Measurements from ENCODE around the gene TMEM115.

The TMEM115 gene, protein sequence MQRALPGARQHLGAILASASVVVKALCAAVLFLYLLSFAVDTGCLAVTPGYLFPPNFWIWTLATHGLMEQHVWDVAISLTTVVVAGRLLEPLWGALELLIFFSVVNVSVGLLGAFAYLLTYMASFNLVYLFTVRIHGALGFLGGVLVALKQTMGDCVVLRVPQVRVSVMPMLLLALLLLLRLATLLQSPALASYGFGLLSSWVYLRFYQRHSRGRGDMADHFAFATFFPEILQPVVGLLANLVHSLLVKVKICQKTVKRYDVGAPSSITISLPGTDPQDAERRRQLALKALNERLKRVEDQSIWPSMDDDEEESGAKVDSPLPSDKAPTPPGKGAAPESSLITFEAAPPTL

GRCh38 chr3:50358911-50359759 lies at the start of gene TMEM115:
Gene TMEM115 (minus strand): TSS chr3:50359521. CDS start chr3:50359063, 458 bp downstream.
- peak; percentile 96 for DNase-seq

- no peak for DNase-seq
These were observed 49.2 kb upstream of the TMEM115 start for GRCh38 chr3:50408443-50408944.

- DNase-seq, result no peak
These were observed 47.2 kb upstream of the TMEM115 start for GRCh38 chr3:50406487-50406886.

- no peak for DNase-seq
These were observed 45.9 kb upstream of the TMEM115 start for GRCh38 chr3:50405249-50405648.

- no peak for DNase-seq
These were observed 42.8 kb upstream of the TMEM115 start for GRCh38 chr3:50401978-50402595.

GRCh38 chr3:50396502-50396901 lies 37.2 kb upstream of the TMEM115 start:
- peak; percentile 29 for DNase-seq

GRCh38 chr3:50395070-50395860 lies 35.9 kb upstream of the TMEM115 start:
- no peak for DNase-seq

- DNase-seq, result no peak
These were observed 33.7 kb upstream of the TMEM115 start for GRCh38 chr3:50393061-50393460.

DNA sequence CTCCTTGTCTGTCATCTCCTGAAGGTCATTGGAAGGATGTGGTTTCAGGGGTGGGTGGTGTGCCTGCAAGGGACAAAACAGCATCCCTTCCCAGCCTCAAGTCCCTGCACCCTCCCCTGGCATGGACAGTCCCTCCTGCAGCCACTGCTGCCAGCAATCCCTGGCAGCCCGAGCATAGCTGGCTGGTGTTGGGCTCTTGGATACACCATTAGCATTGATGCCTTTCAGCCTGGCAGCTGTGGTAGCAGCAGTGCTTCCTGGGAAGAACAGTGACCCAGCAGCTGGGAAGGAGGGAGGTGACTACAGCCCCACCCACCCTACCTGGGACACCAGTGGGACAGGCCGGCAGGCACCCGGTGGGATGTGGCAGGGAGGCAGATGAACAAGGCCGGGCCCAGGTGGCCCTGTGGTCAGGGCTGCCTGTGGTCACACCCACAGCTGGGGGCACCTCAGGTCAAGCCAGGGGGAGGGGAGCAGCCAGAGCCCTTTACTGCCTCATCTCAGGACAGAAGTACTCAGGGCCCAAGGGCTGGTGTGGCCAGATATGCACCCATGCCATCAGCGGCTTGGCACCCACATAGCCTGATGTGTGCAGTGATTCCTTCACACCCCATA lies 32.9 kb upstream of the TMEM115 start:
- DNase-seq, result no peak

GRCh38 chr3:50390508-50391224 lies 31.3 kb upstream of the TMEM115 start:
- DNase-seq, result peak; percentile 76

GRCh38 chr3:50389414-50389767 lies 30.1 kb upstream of the TMEM115 start:
- DNase-seq, result no peak

DNA sequence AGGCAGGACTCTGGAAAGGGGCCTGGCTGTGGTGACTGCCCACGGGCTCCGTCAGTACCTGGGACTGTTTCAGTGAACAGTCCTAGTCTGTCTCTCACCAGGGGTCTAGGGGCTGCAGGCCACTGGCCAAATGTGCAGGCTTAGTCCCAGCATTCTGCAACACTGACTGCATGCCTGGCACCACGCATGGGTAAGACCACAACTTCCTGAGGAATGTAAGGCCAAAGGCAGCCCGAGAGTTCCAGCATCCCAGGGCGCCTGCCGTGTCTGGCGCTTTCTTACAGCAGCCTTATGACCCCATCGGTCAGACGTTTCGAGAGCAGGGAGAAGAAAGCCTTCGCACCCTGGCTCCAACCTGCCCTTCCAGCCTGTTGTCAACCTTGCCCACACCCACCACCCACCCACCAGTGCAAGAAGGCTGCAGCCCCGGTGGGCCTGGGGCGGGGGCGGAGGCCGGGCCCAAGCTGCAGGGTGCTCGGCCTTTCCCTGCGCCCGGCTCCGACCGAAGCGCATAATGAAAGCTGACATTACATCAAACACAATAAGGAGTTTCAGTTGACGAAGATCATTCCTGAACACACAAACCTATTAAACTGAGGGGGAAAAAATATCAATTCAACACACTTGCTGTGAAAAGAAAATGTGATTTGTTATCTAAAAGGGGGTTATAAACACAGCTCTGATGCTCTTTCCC lies 29.5 kb upstream of the TMEM115 start:
- DNase-seq, result no peak

DNA sequence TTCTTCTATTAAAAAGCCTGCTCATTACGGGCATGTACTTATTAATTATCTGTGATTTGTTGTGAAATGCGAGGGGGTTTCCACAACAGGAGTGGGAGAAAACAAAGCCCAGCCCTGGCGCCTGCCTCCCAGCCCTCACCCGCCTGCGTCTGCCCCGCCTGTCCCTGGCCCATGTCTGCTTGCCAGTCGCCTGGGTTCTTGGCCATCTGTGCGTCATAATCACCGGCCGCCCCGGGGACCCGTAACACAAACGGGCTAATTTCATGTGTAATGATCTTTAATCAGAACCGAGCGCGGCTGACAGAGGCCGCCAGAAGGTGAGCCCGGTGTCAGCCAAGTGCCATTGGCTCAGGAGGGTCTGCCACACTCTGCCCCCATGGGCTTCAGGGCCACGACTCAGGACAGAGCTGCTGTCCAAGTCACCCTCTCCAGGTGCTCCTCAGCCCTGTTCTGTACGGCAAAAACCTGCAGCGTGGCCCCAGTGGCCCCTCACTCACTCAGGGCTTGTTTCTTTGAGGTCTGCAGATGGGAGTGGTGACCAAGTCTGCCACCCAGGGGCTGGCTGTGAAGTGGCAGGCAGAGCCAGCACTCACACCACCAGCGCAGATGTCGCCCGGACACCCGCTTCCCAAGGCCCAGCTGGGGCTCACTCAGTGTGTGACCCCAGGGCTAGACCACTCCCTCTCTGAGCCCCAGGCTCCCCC lies 28.8 kb upstream of the TMEM115 start:
- DNase-seq, result no peak

DNA sequence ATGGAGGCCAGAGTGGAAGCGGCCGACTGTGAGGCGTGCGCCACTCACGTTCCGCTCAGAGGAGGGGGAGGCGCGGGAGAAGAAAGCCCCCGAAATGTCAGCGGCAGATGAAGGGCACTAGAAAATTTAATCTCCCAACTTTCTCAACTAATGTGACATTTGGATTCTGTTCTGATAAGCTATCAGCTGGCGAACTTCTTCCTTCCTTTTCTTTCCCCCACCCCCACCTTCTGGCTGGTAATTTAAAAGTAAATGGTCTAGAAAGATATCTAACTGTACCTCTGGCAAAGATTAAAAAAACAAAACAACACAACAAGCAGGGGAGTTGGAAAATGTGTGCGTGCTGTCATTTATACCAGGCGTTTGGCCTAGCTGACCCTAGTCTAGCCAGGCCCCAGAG lies 26.4 kb upstream of the TMEM115 start:
- no peak for DNase-seq

GRCh38 chr3:50383750-50384149 lies 24.4 kb upstream of the TMEM115 start:
- DNase-seq, result no peak

DNA sequence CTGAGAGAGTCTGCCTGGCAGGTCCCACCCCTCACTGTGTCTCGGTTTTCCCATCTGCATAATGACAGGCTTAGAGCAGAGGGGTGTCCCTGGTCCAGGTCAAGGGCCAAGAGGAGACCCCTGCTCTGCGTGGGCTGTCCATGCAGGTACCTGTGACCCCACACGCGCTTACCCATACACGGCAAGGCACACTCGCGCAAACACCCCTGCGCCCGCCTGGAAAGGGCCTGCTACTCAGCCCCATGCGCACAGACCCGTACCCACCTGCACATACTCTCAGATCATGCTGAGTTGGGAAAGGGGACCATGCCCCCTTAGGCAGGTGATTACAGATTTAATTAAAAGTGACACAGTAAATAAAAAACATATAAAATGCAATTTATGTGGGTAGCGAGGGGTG lies 23.4 kb upstream of the TMEM115 start:
- DNase-seq, result no peak

DNA sequence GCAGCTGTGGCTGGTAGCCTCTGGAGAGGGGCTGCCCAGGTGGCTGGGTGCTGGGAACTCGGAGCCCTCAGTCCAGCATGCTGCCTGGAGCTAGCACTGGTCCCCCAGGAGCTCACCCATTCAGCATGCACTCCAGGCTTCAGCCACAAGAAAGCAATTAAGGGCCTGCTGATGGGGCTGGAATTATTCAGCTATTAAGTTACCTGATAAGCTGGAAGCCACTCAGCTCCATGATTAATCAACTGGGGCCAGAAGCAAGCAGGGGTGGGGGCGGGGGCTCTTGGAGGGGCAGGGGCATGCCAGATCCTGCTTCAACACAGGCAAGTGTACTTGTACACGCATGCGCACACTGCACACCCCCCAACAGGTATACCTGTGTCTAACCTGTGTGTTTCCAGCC lies 22.1 kb upstream of the TMEM115 start:
- DNase-seq, result no peak

GRCh38 chr3:50380405-50381085 lies 21.2 kb upstream of the TMEM115 start:
- DNase-seq, result no peak

DNA sequence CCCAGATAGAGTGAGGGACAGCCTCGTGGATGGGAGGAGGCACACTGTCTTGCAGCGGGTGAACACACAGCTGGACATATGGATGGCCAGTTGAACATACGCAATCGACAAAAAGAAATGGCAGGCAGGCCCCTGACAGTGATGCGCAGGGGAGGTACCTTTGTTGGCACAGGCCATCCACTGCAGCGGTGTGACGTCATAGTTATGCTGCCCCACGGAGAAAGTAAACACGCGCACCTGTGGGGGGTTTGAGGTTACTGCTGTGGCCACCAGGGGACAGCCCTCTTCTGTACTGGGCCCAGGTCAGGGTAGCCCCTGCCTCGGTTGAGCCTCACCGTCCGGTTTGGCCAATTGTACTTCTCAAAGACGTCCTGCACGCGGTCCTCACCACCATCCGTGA lies 19.4 kb upstream of the TMEM115 start:
- no peak for DNase-seq

GRCh38 chr3:50378024-50378423 lies 18.7 kb upstream of the TMEM115 start:
- no peak for DNase-seq

Data from SHP77 treated with DMSO at 0.1 percent for 48 hours (cell line).